ENCODE results near the gene ZNF296. TPM values are rescaled to one million over a fixed set of nuclear protein-coding genes. Genes with fewer than 3 reads are reported as not detected.

ZNF296 gene
- total and polyA plus RNA-seq, 2 experiments from 2014 or later, result not detected

DNA sequence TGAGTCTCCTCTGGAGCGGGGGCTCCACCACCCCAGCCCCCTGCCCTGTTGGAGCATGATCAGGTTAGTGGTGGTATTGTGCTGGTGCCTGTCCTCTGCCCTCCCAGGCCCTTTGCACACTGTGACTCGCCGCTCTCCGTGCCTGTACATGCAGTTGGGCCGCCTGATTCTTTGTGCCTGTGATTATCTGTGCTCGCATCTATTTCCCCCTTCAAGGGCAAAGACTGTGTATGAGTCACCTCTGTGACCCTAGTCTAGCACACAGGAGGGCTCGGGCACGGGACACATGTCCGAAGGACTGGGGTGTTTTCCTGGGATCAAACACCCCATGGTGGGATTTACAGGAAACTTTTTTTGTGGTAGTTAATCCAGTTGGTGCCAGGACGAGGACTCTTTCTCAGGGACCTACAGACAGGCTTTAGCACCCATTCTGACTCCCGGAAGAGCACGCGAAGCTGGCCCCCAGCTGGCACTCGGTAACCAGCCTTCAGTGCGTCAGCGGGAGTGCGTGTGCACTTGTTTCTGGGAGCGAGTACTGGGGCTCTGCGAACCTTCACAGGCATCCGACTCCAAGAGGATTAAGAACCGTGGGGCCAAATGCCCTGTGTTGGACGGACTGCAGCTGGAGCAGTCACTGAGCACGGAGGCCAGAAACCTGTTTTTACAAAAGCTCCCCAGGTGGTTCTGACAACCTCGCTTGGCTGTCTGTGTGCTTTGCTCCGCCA is 23.4 kb upstream of the ZNF296 start:
- H3K9ac ChIP-seq, result no peak overlapping the region
- H3K4me2 ChIP-seq (ENCODE audit: unreplicated experiment), result no peak overlapping the region
- peaks cover 11% of the 10 kb centered on the region for H4K20me1 ChIP-seq (ENCODE audit: insufficient read depth)
- peaks cover 100% of the 10 kb centered on the region for H3K79me2 ChIP-seq (ENCODE audit: insufficient read depth)
- no peak overlapping the region for H3K4me3 ChIP-seq
- H3K27ac ChIP-seq, result no peak overlapping the region
- no peaks in the 10 kb centered on the region for H3K9me2 ChIP-seq (ENCODE audit: insufficient read depth)
- in situ Hi-C loops (cut with MboI), result no loop called here
- 86 to 89% methylated on average over 25 of the region's 25 CpGs for WGBS, 2 experiments (ENCODE audit: low coverage in 1 of 2, low lambda C conversion rate in 2 of 2, missing lambda C conversion rate in 2 of 2)
- H3K9me3 ChIP-seq (ENCODE audit: low read depth), result no peaks in the 10 kb centered on the region
- peaks cover 7% of the 10 kb centered on the region; the same call in 1 of the 2 replicates for H3F3A ChIP-seq (ENCODE audit: insufficient read depth)
- H3K4me1 ChIP-seq (ENCODE audit: insufficient read depth), result peaks cover 15% of the 10 kb centered on the region
- TF ChIP-seq EZH2phosphoT487 (IDR thresholded peaks at IDR 0.05; ENCODE audit: insufficient read depth, low read depth) (no peak), EZH2 (IDR thresholded peaks at IDR 0.05; ENCODE audit: insufficient read depth, poor library complexity, severe bottlenecking) (no peak)
- no peaks in the 10 kb centered on the region for H3K27me3 ChIP-seq (replicated peaks; ENCODE audit: insufficient read depth)
- H2AFZ ChIP-seq, result no peak overlapping the region
- no peaks in the 10 kb centered on the region for H3K36me3 ChIP-seq (ENCODE audit: low read depth)
- DNase-seq, result no peak

DNA sequence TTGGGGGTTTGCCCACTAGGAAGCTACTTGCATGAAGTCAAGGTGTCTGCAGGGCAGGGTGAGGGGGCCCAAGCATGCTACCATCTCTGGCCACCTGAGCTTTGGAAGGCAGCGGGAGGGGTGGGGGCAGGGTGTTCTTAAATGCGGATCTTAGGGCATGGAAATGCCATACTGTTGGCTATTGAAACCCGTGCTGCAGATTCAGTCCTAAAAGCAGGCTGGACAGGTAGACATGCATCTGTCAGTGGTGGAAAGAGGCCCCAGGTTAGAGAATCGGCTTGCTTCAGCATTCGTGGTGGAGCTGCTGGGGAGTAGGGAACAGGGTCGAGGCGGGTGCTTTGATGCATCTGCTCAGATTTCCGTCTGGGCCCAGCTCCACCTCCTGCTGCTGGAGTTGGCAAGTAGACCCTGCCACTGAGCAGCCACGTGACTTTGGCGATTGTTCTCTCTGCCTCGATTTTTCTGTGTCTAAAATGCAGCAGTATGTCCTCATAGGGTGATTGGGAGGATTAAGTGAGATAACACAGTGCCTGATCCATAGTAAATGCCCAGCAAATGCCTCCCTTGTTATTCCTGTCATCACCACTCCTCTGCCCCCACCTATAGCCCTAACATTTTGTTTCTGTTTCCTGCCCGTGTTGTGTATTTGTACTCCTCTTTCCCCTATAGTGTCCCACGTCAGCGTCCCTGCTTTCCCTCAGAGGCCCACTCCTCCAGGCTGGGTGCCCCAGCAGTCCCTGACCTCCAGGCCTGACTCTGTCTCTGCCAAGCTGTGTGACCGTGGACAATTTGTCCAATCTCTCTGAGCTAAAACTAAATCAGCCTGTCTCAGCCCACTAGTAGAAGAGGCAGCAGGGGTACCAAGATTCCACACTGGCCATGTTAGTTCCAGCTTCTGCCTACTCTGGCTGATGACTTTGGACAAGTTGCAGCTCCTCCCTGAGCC is 22.5 kb upstream of the ZNF296 start:
- peak; percentile 48 for DNase-seq
- TF ChIP-seq EZH2 (IDR thresholded peaks at IDR 0.05; ENCODE audit: insufficient read depth, poor library complexity, severe bottlenecking) (no peak), EZH2phosphoT487 (IDR thresholded peaks at IDR 0.05; ENCODE audit: insufficient read depth, low read depth) (no peak)
- Histone ChIP-seq H3K9ac (peak overlapping the region; percentile 25; the same call in 1 of the 2 replicates), H4K20me1 (ENCODE audit: insufficient read depth) (peaks cover 11% of the 10 kb centered on the region), H3K27me3 (replicated peaks; ENCODE audit: insufficient read depth) (no peaks in the 10 kb centered on the region), H3K9me3 (ENCODE audit: low read depth) (no peaks in the 10 kb centered on the region), H3K27ac (peak overlapping the region; percentile 81), H3K36me3 (ENCODE audit: low read depth) (no peaks in the 10 kb centered on the region), H3K9me2 (ENCODE audit: insufficient read depth) (no peaks in the 10 kb centered on the region), H3K79me2 (ENCODE audit: insufficient read depth) (peaks cover 100% of the 10 kb centered on the region), H3K4me3 (peak overlapping the region; percentile 11; the same call in 1 of the 2 replicates), H3K4me2 (ENCODE audit: unreplicated experiment) (peak overlapping the region; percentile 49), H2AFZ (no peak overlapping the region), H3K4me1 (ENCODE audit: insufficient read depth) (peaks cover 19% of the 10 kb centered on the region), H3F3A (ENCODE audit: insufficient read depth) (peaks cover 7% of the 10 kb centered on the region; the same call in 1 of the 2 replicates)
- in situ Hi-C loops (cut with MboI), result no loop called here
- WGBS, 2 experiments (ENCODE audit: low coverage in 1 of 2, low lambda C conversion rate in 2 of 2, missing lambda C conversion rate in 2 of 2), result 20 to 22% methylated on average over 15 of the region's 15 CpGs

DNA sequence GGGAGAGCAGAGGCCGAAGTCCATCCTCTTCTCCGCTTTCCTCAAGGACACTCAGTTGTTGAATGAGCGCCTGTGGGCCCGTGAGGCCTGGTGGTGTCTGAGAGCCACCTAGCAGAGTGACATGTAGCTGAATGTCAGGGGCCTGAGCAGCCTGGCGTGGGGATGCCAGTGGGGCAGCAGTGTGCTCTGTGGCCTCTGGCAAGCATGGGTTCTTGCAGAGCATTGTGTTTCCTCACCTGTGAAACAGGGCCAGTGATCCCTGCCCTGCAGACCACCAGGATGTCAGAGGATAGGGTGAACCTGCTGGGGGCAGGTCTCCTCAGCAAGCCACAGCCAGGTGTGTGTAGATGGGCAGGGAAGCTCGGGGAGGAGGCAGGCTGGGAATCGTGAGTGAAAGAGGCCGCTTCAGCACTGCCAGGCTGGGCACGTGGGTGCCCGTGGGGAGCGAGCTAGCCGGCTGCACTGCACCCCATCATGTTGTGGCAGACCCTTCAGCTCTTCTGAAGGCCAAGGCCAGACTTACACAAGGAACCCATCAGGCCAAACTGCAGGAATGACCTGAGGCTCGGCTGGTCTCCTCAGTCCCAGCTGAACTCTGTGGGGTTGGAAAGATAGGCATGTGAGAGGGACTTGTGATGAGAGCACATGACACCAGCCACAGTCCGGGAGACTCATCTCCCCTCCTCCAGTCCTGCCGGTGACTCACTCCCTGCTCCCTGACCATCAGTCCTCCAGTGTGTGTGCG is 21.7 kb upstream of the ZNF296 start:
- in situ Hi-C loops (cut with MboI), result no loop called here
- Histone ChIP-seq H3K4me3 (0 out of 2 replicates have a peak overlapping the region, but pooled peaks have one; percentile 10), H4K20me1 (ENCODE audit: insufficient read depth) (peaks cover 10% of the 10 kb centered on the region), H3K4me1 (ENCODE audit: insufficient read depth) (peaks cover 19% of the 10 kb centered on the region), H3K27ac (peak overlapping the region; percentile 81), H3K4me2 (ENCODE audit: unreplicated experiment) (peak overlapping the region; percentile 49), H3K9me2 (ENCODE audit: insufficient read depth) (no peaks in the 10 kb centered on the region), H3K36me3 (ENCODE audit: low read depth) (no peaks in the 10 kb centered on the region), H3K79me2 (ENCODE audit: insufficient read depth) (peaks cover 99% of the 10 kb centered on the region), H3K9ac (peak overlapping the region; percentile 71), H3K27me3 (replicated peaks; ENCODE audit: insufficient read depth) (no peaks in the 10 kb centered on the region), H2AFZ (no peak overlapping the region), H3F3A (ENCODE audit: insufficient read depth) (peaks cover 7% of the 10 kb centered on the region; the same call in 1 of the 2 replicates), H3K9me3 (ENCODE audit: low read depth) (no peaks in the 10 kb centered on the region)
- WGBS, 2 experiments (ENCODE audit: low coverage in 1 of 2, low lambda C conversion rate in 2 of 2, missing lambda C conversion rate in 2 of 2), result 42 to 46% methylated on average over 16 of the region's 16 CpGs
- TF ChIP-seq EZH2phosphoT487 (IDR thresholded peaks at IDR 0.05; ENCODE audit: insufficient read depth, low read depth) (no peak), EZH2 (IDR thresholded peaks at IDR 0.05; ENCODE audit: insufficient read depth, poor library complexity, severe bottlenecking) (no peak)
- DNase-seq, result peak; percentile 97

DNA sequence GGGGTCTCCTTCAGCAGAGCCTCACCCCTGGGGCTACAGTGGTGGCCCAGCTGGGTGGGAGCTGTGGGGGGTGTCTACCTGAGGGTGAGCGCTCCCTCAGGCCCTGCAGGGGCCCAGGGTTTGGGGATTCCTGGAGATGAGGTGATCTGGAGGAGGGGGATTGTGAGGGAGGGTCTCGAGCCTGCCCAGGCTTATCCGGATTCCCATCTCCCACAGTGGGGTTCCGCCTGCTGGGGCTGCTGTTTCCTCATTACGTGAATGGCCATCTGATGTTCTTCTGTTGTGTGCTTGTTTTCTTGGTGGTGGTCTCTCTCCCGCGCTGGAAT is 21.1 kb upstream of the ZNF296 start:
- H3K9me3 ChIP-seq (ENCODE audit: low read depth), result no peaks in the 10 kb centered on the region
- no peak overlapping the region for H3K4me2 ChIP-seq (ENCODE audit: unreplicated experiment)
- no peak for TF ChIP-seq EZH2phosphoT487 (IDR thresholded peaks at IDR 0.05; ENCODE audit: insufficient read depth, low read depth)
- no peak for TF ChIP-seq EZH2 (IDR thresholded peaks at IDR 0.05; ENCODE audit: insufficient read depth, poor library complexity, severe bottlenecking)
- DNase-seq, result no peak
- no peak overlapping the region for H3K4me3 ChIP-seq
- H3K79me2 ChIP-seq (ENCODE audit: insufficient read depth), result peaks cover 93% of the 10 kb centered on the region
- H4K20me1 ChIP-seq (ENCODE audit: insufficient read depth), result peaks cover 7% of the 10 kb centered on the region; the same call in 1 of the 2 replicates
- no peak overlapping the region for H2AFZ ChIP-seq
- H3K27me3 ChIP-seq (replicated peaks; ENCODE audit: insufficient read depth), result no peaks in the 10 kb centered on the region
- 91 to 92% methylated on average over 4 to 7 of the region's 7 CpGs for WGBS, 2 experiments (ENCODE audit: low coverage in 1 of 2, low lambda C conversion rate in 2 of 2, missing lambda C conversion rate in 2 of 2)
- H3F3A ChIP-seq (ENCODE audit: insufficient read depth), result peaks cover 7% of the 10 kb centered on the region; the same call in 1 of the 2 replicates
- no peaks in the 10 kb centered on the region for H3K36me3 ChIP-seq (ENCODE audit: low read depth)
- in situ Hi-C loops (cut with MboI), result no loop called here
- H3K4me1 ChIP-seq (ENCODE audit: insufficient read depth), result peaks cover 19% of the 10 kb centered on the region
- no peaks in the 10 kb centered on the region for H3K9me2 ChIP-seq (ENCODE audit: insufficient read depth)
- peak overlapping the region; percentile 81 for H3K27ac ChIP-seq
- peak overlapping the region; percentile 71; the same call in 1 of the 2 replicates for H3K9ac ChIP-seq
